ENCODE data around the gene TMEM141. TPM values are rescaled to one million over a fixed set of nuclear protein-coding genes. Genes with fewer than 3 reads are reported as not detected.

The TMEM141 gene
- total and polyA plus RNA-seq, 10 of the 15 experiments (the other 5 are each of a cell fraction or from before 2014, with no cell fraction given), result 7.8 to 48.6 (median 34.4) TPM

GRCh38 chr9:136784249-136784996 lies 6.7 kb upstream of the TMEM141 start:
- peak; percentile 54 for FAIRE-seq
- Histone ChIP-seq H3K9ac (ENCODE audit: control insufficient read depth, insufficient read depth, low read length) (no peak overlapping the region), H3K4me3 (no peak overlapping the region), H3K79me2 (ENCODE audit: control insufficient read depth, insufficient read depth, low read length) (no peaks in the 10 kb centered on the region), H3K27ac (ENCODE audit: control insufficient read depth, insufficient read depth) (no peak overlapping the region), H4K20me1 (ENCODE audit: control insufficient read depth, insufficient read depth) (no peaks in the 10 kb centered on the region), H3K4me2 (ENCODE audit: control insufficient read depth, insufficient read depth) (no peak overlapping the region), H2AFZ (ENCODE audit: control insufficient read depth, low read depth, low read length) (no peak overlapping the region), H3K27me3 (replicated peaks in 1 of 2; ENCODE audit: control insufficient read depth in 2 of 2, insufficient read depth in 2 of 2, low read length in 1 of 2) (peaks cover 0 to 1% of the 10 kb centered on the region in 2 experiments; a peak in 1 of 4 replicates), H3K4me1 (ENCODE audit: control insufficient read depth, insufficient read depth, low read length) (peaks cover 3% of the 10 kb centered on the region), H3K9me3 (replicated peaks; ENCODE audit: control insufficient read depth, insufficient read depth, low read length) (no peaks in the 10 kb centered on the region), H3K36me3 (ENCODE audit: control insufficient read depth in 2 of 2, insufficient read depth in 2 of 2, low read length in 1 of 2) (no peaks in the 10 kb centered on the region)
- BruUV-seq (replicated peaks), result no TSS peak
- ChIA-PET SMC1A (ENCODE audit: uncharacterized antibody, unreplicated experiment) (interaction anchor here (0.7 to 0.9 kb wide), 2 partner anchors 18 to 54 kb away, joined by 3 to 4 read pairs; no protein-coding TSS in a partner anchor), RAD21 (ENCODE audit: unreplicated experiment) (interaction anchor here (0.6 to 1.0 kb wide), 4 partner anchors 18 to 251 kb away, joined by 3 to 4 read pairs (median 3); partner anchors contain the start of gene LCN15), POLR2A (no interaction called here), CTCF (interaction anchor here (0.7 to 13.1 kb wide), 7 partner anchors 15 to 283 kb away, joined by 3 to 163 read pairs (median 5); partner anchors contain the start of gene NPDC1)
- WGBS (ENCODE audit: insufficient coverage, insufficient replicate concordance, low lambda C conversion rate, missing lambda C conversion rate), result 27% methylated on average over 9 of the region's 9 CpGs
- in situ Hi-C loops (cut with MboI) (no loop called here), intact Hi-C loops (cut with micrococcal nuclease; ENCODE audit: unreplicated experiment) (no loop called here)
- peak; percentile 65 for ATAC-seq
- no peak for DNase-seq (ENCODE audit: low read depth, low spot score)
- 0 out of 2 replicates have a peak, but pooled peaks have one; percentile 43 for TF ChIP-seq YY1 (IDR thresholded peaks at IDR 0.05; ENCODE audit: low read depth, low read length)
- TF ChIP-seq SMC3 (IDR thresholded peaks at IDR 0.05; ENCODE audit: borderline replicate concordance, low read length), result peak; percentile 41; the same call in 1 of the 2 replicates
- 0 out of 2 replicates have a peak, but pooled peaks have one; percentile 8 for TF ChIP-seq RAD21 (IDR thresholded peaks at IDR 0.05; ENCODE audit: insufficient read depth, low read depth, low read length)
- TF ChIP-seq CTCF (IDR thresholded peaks at IDR 0.05 in 2 of 3, conservative IDR thresholded peaks at IDR 0.05 in 1 of 3; ENCODE audit: control insufficient read depth in 2 of 3, extremely low read depth in 1 of 3, insufficient read depth in 1 of 3, low read depth in 3 of 3, low read length in 3 of 3), result peak; percentile 22 to 32 (median 27); a peak in 3 of 6 replicates
- no peak for TF ChIP-seq RFX5 (IDR thresholded peaks at IDR 0.05; ENCODE audit: low read depth, low read length)
